ENCODE results near the gene MAPK10.

The MAPK10 gene

DNA sequence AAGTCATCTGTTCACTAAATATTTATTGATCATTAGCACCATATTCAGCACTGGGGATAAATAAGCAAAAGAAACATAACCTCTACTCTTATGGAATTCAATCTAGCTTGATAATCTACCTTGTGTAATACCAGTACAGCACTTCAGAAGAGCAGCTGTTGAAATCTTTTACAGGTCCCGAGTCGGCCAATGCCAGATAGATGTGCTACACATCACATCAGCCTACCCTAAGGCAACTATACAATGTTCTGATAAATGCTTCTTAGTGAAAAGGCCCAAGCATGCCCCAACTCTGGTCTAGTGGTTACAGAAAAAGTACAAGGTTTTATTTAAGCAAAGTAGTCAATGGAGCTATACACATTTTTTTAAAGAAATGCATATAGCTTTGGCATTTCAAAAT lies 68.7 kb downstream of the MAPK10 start:
- DNase-seq (ENCODE audit: low read depth): no peak
- TF ChIP-seq, protein P1, sequence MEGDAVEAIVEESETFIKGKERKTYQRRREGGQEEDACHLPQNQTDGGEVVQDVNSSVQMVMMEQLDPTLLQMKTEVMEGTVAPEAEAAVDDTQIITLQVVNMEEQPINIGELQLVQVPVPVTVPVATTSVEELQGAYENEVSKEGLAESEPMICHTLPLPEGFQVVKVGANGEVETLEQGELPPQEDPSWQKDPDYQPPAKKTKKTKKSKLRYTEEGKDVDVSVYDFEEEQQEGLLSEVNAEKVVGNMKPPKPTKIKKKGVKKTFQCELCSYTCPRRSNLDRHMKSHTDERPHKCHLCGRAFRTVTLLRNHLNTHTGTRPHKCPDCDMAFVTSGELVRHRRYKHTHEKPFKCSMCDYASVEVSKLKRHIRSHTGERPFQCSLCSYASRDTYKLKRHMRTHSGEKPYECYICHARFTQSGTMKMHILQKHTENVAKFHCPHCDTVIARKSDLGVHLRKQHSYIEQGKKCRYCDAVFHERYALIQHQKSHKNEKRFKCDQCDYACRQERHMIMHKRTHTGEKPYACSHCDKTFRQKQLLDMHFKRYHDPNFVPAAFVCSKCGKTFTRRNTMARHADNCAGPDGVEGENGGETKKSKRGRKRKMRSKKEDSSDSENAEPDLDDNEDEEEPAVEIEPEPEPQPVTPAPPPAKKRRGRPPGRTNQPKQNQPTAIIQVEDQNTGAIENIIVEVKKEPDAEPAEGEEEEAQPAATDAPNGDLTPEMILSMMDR (conservative IDR thresholded peaks at IDR 0.05; ENCODE audit: low read depth, low read length): no peak
- no peak overlapping the region for H3K4me3 ChIP-seq (ENCODE audit: low read depth, low read length)

DNA sequence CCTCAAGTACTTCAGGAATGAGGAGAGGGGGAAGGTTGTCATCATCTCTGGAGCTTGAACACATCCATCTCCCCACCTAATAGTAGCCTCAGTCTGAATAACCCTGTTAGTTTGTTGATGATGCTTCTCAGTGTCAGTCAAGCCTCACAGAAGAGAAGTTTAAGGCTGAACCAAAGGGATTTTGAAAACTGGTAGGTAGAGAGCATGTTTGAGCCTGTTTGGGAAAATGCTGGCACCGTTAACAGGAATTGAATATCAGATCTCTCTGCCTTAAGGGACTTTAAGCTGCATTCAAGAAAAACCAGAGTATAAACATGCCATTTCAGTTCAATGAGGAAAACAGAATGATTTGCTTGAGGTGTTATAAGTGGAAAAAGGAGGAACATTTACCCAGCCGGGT lies 73.1 kb downstream of the MAPK10 start:
- H3K4me3 ChIP-seq (ENCODE audit: low read depth, low read length): no peak overlapping the region
- DNase-seq (ENCODE audit: low read depth): no peak
- TF ChIP-seq, protein P1 (conservative IDR thresholded peaks at IDR 0.05; ENCODE audit: low read depth, low read length): no peak

DNA sequence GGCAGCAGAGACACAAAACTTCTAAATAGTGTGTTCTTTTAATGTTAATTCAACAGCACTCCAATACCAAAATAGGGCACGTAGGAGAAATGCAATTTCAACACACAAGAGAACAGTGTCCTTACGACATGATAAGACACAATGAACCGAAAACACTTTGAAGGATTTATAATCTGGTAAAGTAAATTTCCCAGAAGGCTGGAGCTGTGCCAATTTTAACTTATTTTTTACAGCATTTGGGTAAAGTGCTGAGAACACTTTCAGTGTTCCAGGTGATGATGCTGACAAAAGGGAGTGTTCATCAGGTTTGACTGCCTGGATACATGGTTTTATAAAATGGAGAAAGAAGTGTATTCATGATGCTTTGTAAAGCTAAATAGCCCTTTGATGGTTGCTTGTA lies 76.5 kb downstream of the MAPK10 start:
- DNase-seq (ENCODE audit: low read depth): no peak
- H3K4me3 ChIP-seq (ENCODE audit: low read depth, low read length): no peak overlapping the region
- TF ChIP-seq, protein P1 (conservative IDR thresholded peaks at IDR 0.05; ENCODE audit: low read depth, low read length): no peak

GRCh38 chr4:86280246-86280645 lies 79.6 kb downstream of the MAPK10 start:
- no peak overlapping the region for H3K4me3 ChIP-seq (ENCODE audit: low read depth, low read length)
- DNase-seq (ENCODE audit: low read depth): no peak
- TF ChIP-seq, protein P1 (conservative IDR thresholded peaks at IDR 0.05; ENCODE audit: low read depth, low read length): no peak

- TF ChIP-seq, protein P1 (conservative IDR thresholded peaks at IDR 0.05; ENCODE audit: low read depth, low read length): no peak
- no peak overlapping the region for H3K4me3 ChIP-seq (ENCODE audit: low read depth, low read length)
- no peak for DNase-seq (ENCODE audit: low read depth)
Observed at GRCh38 chr4:86279293-86279960, 80.4 kb downstream of the MAPK10 start.

- no peak overlapping the region for H3K4me3 ChIP-seq (ENCODE audit: low read depth, low read length)
- TF ChIP-seq, protein P1 (conservative IDR thresholded peaks at IDR 0.05; ENCODE audit: low read depth, low read length): no peak
- DNase-seq (ENCODE audit: low read depth): no peak
Observed at GRCh38 chr4:86278126-86278525, 81.7 kb downstream of the MAPK10 start.

DNA sequence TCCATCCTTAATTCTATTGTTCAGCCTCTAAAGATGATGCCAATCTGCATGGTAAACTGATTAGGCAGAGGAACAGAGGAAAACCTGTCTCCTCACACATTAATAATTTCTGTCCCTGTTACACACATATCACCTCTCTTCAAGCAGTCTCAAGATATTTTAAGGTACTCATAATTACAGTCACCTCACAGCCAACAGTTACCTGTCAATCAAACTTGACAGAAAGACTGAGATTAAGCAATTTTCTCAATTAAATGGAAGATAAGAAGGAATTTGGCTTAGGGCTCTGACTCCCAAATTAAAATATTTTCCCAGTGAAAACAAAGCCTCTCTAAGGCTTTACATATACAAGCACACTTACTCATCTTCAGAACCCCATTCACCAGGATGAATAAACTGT lies 85.2 kb downstream of the MAPK10 start:
- TF ChIP-seq, protein P1 (conservative IDR thresholded peaks at IDR 0.05; ENCODE audit: low read depth, low read length): no peak
- no peak overlapping the region for H3K4me3 ChIP-seq (ENCODE audit: low read depth, low read length)
- DNase-seq (ENCODE audit: low read depth): no peak

Measured in choroid plexus epithelial cell (primary cell).